Liver (tissue), 9 donors: ENCODE measurements around the gene UFD1. TPM values are rescaled to one million over a fixed set of nuclear protein-coding genes. Genes with fewer than 3 reads are reported as not detected.
"Not testable (repeated sequence)": the region's sequence is repeated elsewhere in the genome, so short reads cannot be mapped to it uniquely, and the experiment has no call there.

Source experiments
- DNase-seq: peaks from one replicate; pipeline ENCODE4 v3.0.0-alpha.2; 2017; ENCODE audit warnings: low spot score
- H3K27ac ChIP-seq, 2 donors: one replicate each; pipeline ENCODE4 v1.7.0; 2013; ENCODE audit warnings: inconsistent platforms in 2 of 2, low read length in 2 of 2, control low read depth in 1 of 2, low read depth in 1 of 2, mild to moderate bottlenecking in 1 of 2
- H3K27me3 ChIP-seq, 4 donors: one replicate each; pipeline versions ENCODE4 v1.6.1 to v1.7.0; 2013; ENCODE audit warnings: low read length in 3 of 4, inconsistent platforms in 1 of 4, mild to moderate bottlenecking in 1 of 4, moderate library complexity in 1 of 4; ENCODE audit not compliant: control insufficient read depth in 4 of 4, insufficient read depth in 4 of 4
- H3K36me3 ChIP-seq, 4 donors: one replicate each; pipeline versions ENCODE4 v1.6.1 to v1.7.0; 2013; ENCODE audit warnings: low read length in 3 of 4, mild to moderate bottlenecking in 3 of 4, low read depth in 1 of 4, moderate library complexity in 1 of 4; ENCODE audit not compliant: control insufficient read depth in 4 of 4, insufficient read depth in 3 of 4
- H3K4me1 ChIP-seq, 4 donors: one replicate each; pipeline versions ENCODE4 v1.6.1 to v1.7.0; 2013; ENCODE audit warnings: low read length in 3 of 4, mild to moderate bottlenecking in 3 of 4, moderate library complexity in 1 of 4; ENCODE audit not compliant: control insufficient read depth in 4 of 4, insufficient read depth in 4 of 4
- H3K4me3 ChIP-seq, 3 donors: one replicate each; pipeline versions ENCODE4 v1.6.1 to v1.7.0; 2013; ENCODE audit warnings: low read length in 3 of 3, control low read depth in 1 of 3, low read depth in 1 of 3, mild to moderate bottlenecking in 1 of 3
- H3K9ac ChIP-seq, 2 donors: one replicate each; pipeline ENCODE4 v1.7.0; 2013; ENCODE audit warnings: low read length in 2 of 2, mild to moderate bottlenecking in 2 of 2, moderate library complexity in 2 of 2, control low read depth in 1 of 2, low read depth in 1 of 2
- H3K9me3 ChIP-seq, 4 donors: one replicate each; pipeline versions ENCODE4 v1.6.1 to v1.7.0; 2013; ENCODE audit warnings: low read length in 3 of 4; ENCODE audit not compliant: control insufficient read depth in 4 of 4
- EGR1 ChIP-seq, 2 donors: IDR thresholded peaks; 2 replicates each; pipeline ENCODE4 v1.6.1; 2016 to 2018; ENCODE audit warnings: antibody characterized with exemption in 2 of 2, low read depth in 2 of 2
- FOXA1 ChIP-seq: IDR thresholded peaks from 2 replicates; pipeline ENCODE4 v1.6.1; 2016; ENCODE audit warnings: antibody characterized with exemption
- FOXA2 ChIP-seq: IDR thresholded peaks from 2 replicates; pipeline ENCODE4 v1.6.1; 2016; ENCODE audit warnings: antibody characterized with exemption
- GABPA ChIP-seq, 2 donors: IDR thresholded peaks in 1 of 2; conservative IDR thresholded peaks in 1 of 2; 2 replicates each; pipeline ENCODE4 v1.6.1; 2016; ENCODE audit warnings: antibody characterized with exemption in 2 of 2, mild to moderate bottlenecking in 1 of 2, moderate library complexity in 1 of 2
- JUND ChIP-seq, 2 donors: IDR thresholded peaks; 2 replicates each; pipeline ENCODE4 v1.6.1; 2016; ENCODE audit warnings: antibody characterized with exemption in 2 of 2
- RXRA ChIP-seq, 2 donors: IDR thresholded peaks; 2 replicates each; pipeline ENCODE4 v1.6.1; 2017 to 2018; ENCODE audit warnings: antibody characterized with exemption in 2 of 2, mild to moderate bottlenecking in 1 of 2
- SP1 ChIP-seq: IDR thresholded peaks from 2 replicates; pipeline ENCODE4 v1.6.1; 2018; ENCODE audit warnings: antibody characterized with exemption, mild to moderate bottlenecking
- TAF1 ChIP-seq: conservative IDR thresholded peaks from 2 replicates; pipeline ENCODE4 v1.6.1; 2016; ENCODE audit warnings: antibody characterized with exemption, mild to moderate bottlenecking
- YY1 ChIP-seq: IDR thresholded peaks from 2 replicates; pipeline ENCODE4 v1.6.1; 2016; ENCODE audit warnings: antibody characterized with exemption, mild to moderate bottlenecking
- WGBS: extraction: QIAGEN DNeasy Blood & Tissue Kit; methylation state at CpG from one replicate; pipeline ENCODE4 v1.1.7; 2013; 5-methylcytosine and 5-hydroxymethylcytosine counted together
- polyA plus RNA-seq, 2 donors: library from polyadenylated mRNA; stranded (reverse) in 1 of 2; unstranded in 1 of 2; fragments of 200-250 nt in 1 of 2; fragments of >200 nt in 1 of 2; fragmentation: Nextera tagmentation in 1 of 2; extraction: Ambion mirVana in 1 of 2; gene quantifications; one replicate each; pipeline versions ENCODE4 v1.2.1 to v1.2.3, GENCODE V29; 2013 to 2015
- total RNA-seq, 2 donors: library from RNA; depleted of rRNA; stranded (reverse); fragments of >200 nt; gene quantifications; one replicate each; pipeline ENCODE4 v1.2.3, GENCODE V29; 2014
- TF ChIP-seq, protein P1 (sequence below): IDR thresholded peaks from 2 replicates; pipeline ENCODE4 v1.6.1; 2016; ENCODE audit warnings: antibody characterized with exemption
- TF ChIP-seq, protein P2 (sequence below): IDR thresholded peaks from 2 replicates; pipeline ENCODE4 v1.6.1; 2016; ENCODE audit warnings: antibody characterized with exemption, mild to moderate bottlenecking
- TF ChIP-seq, protein P3 (sequence below): IDR thresholded peaks from 2 replicates; pipeline ENCODE4 v1.6.1; 2016; ENCODE audit warnings: antibody characterized with exemption
- donor health status: healthy.
- donor health status: healthy.
- donor health status: healthy.
- donor health status: healthy.
- donor health status: healthy.

The UFD1 gene
- total and polyA plus RNA-seq, 4 donors = 28.2 to 64.2 (median 54.6) TPM

DNA sequence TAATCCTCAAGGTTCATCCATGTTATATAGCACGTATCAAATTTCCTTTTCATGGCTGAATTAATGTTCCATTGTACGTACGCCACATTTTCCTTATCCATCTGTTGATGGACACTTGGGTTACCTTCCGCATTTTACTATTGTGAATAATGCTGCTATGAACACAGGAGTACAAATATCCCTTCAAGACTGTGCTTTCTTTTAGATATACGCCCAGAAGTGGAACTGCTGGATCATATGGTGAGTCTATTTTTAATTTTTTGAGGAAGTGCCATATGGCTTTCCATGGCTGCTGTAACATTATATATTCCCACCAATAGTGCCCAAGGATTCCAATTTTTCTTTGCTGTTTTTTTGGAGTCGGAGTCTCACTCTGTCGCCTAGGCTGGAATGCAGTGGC lies 40.7 kb downstream of the UFD1 start:
- H3K9ac ChIP-seq = no peak overlapping the region
- H3K4me1 ChIP-seq = peaks cover 0 to 9% (median 3%) of the 10 kb centered on the region in 4 donors
- no peak for DNase-seq
- no peaks in the 10 kb centered on the region for H3K27me3 ChIP-seq
- no peak overlapping the region for H3K27ac ChIP-seq
- 84% methylated on average over 7 of the region's 7 CpGs for WGBS
- no peak overlapping the region for H3K4me3 ChIP-seq
- no peak for TF ChIP-seq SP1
- no peak for TF ChIP-seq GABPA (IDR thresholded peaks at IDR 0.05 in 1 of 2, conservative IDR thresholded peaks at IDR 0.05 in 1 of 2)
- no peak for TF ChIP-seq TAF1
- no peak for TF ChIP-seq JUND (IDR thresholded peaks at IDR 0.05)
- TF ChIP-seq, protein P1, sequence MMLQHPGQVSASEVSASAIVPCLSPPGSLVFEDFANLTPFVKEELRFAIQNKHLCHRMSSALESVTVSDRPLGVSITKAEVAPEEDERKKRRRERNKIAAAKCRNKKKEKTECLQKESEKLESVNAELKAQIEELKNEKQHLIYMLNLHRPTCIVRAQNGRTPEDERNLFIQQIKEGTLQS = no peak
- TF ChIP-seq, protein P2, sequence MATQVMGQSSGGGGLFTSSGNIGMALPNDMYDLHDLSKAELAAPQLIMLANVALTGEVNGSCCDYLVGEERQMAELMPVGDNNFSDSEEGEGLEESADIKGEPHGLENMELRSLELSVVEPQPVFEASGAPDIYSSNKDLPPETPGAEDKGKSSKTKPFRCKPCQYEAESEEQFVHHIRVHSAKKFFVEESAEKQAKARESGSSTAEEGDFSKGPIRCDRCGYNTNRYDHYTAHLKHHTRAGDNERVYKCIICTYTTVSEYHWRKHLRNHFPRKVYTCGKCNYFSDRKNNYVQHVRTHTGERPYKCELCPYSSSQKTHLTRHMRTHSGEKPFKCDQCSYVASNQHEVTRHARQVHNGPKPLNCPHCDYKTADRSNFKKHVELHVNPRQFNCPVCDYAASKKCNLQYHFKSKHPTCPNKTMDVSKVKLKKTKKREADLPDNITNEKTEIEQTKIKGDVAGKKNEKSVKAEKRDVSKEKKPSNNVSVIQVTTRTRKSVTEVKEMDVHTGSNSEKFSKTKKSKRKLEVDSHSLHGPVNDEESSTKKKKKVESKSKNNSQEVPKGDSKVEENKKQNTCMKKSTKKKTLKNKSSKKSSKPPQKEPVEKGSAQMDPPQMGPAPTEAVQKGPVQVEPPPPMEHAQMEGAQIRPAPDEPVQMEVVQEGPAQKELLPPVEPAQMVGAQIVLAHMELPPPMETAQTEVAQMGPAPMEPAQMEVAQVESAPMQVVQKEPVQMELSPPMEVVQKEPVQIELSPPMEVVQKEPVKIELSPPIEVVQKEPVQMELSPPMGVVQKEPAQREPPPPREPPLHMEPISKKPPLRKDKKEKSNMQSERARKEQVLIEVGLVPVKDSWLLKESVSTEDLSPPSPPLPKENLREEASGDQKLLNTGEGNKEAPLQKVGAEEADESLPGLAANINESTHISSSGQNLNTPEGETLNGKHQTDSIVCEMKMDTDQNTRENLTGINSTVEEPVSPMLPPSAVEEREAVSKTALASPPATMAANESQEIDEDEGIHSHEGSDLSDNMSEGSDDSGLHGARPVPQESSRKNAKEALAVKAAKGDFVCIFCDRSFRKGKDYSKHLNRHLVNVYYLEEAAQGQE = no peak
- H3K36me3 ChIP-seq = peaks cover 3 to 17% (median 11%) of the 10 kb centered on the region in 4 donors
- H3K9me3 ChIP-seq = no peaks in the 10 kb centered on the region

DNA sequence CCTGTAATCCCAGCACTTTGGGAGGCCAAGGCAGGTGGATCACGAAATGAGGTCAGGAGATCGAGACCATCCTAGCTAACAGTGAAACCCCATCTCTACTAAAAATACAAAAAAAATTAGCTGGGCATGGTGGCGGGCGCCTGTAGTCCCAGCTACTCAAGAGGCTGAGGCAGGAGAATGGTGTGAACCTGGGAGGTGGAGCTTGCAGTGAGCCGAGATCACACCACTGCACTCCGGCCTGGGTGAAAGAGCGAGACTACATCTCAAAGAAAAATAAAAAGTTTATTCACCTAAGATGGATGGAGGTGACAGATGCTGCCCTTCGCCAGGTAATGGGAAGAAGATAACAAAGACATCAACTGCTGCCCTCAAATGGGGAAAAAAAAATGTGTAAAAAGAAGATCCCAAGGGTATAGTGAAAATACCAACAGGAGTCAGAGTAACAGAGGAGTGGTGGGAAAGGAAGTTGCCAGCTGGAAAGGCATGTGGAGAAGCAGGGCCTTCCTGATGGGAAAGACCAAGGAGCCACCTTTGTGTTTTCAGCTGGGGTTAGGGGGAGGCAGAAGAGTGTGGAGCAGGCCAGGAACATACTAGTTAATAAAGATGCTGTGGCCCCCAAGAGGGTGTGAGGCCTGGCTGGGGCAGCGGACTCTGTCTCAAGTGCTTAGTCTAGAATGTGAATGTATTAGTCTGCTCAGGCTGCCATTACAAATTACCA lies 42.4 kb downstream of the UFD1 start:
- not testable (repeated sequence) for H3K27ac ChIP-seq, H3K27me3 ChIP-seq, H3K9ac ChIP-seq, H3K4me3 ChIP-seq, H3K9me3 ChIP-seq, DNase-seq
- peaks cover 0 to 14% (median 7%) of the 10 kb centered on the region in 4 donors for H3K4me1 ChIP-seq
- peaks cover 3 to 16% (median 11%) of the 10 kb centered on the region in 4 donors for H3K36me3 ChIP-seq
- 96% methylated on average over 9 of the region's 9 CpGs for WGBS

DNA sequence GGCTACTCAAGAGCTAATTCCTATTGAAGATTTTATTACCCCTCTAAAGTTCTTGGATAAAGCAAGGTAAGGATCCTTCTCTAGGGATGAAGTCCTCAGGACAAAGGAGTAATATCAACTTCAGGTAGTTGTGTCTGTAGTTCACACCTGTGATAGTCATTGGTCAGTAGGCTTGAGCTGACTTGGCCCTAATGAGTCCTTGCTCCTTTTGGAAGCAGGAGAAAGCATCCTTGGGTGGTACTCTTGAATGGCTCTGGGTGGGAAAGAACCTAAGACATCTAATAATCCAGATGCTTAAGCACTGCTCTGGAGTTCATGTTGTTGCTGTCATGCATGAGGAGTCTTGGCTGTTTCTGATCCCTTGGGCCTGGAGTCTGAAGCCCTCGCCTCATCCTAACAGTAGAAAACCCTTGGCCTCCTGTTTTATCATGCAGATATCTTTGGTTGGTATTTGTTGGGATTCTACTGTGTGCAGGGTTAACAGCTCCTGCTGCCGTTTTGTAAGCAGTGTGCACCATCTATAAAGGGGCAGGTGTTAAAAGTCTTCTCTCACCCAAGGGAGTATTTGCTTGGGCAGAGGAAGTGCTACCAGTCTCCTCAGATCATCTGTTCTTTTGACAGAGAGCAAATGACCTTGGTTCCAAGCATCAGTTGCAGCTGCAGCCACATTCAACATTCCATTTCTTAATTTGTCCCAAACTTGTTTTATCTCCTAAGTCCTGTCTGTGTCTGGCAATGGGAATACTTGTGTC lies 44.0 kb downstream of the UFD1 start:
- no peak for DNase-seq
- WGBS = 92% methylated on average over 2 of the region's 2 CpGs
- Histone ChIP-seq H3K4me1 (peaks cover 0 to 18% (median 14%) of the 10 kb centered on the region in 4 donors), H3K9me3 (no peaks in the 10 kb centered on the region), H3K4me3 (no peak overlapping the region), H3K9ac (no peak overlapping the region), H3K27ac (no peak overlapping the region), H3K36me3 (peaks cover 3 to 16% (median 11%) of the 10 kb centered on the region in 4 donors), H3K27me3 (no peaks in the 10 kb centered on the region)
- no peak for TF ChIP-seq EGR1 (IDR thresholded peaks at IDR 0.05; ENCODE audit: low read depth in 2 of 2)
- TF ChIP-seq RXRA (IDR thresholded peaks at IDR 0.05) = no peak
- TF ChIP-seq, protein P1 = no peak
- TF ChIP-seq YY1 = no peak
- TF ChIP-seq, protein P3, sequence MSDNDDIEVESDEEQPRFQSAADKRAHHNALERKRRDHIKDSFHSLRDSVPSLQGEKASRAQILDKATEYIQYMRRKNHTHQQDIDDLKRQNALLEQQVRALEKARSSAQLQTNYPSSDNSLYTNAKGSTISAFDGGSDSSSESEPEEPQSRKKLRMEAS = no peak
- no peak for TF ChIP-seq FOXA1
- TF ChIP-seq TAF1 = no peak
- no peak for TF ChIP-seq FOXA2
- TF ChIP-seq, protein P2 = no peak
